CD8-positive, alpha-beta memory T cell (primary cell): ENCODE measurements around the gene IFI16. TPM values are rescaled to one million over a fixed set of nuclear protein-coding genes. Genes with fewer than 3 reads are reported as not detected.
"Not testable (repeated sequence)": the region's sequence is repeated elsewhere in the genome, so short reads cannot be mapped to it uniquely, and the experiment has no call there.

ENCODE experiments used
- CTCF ChIA-PET: fragments of 350-600 bp; sonication (Branson Sonifier 250); formaldehyde crosslinking; loops from one replicate; lab custom pipeline; 2021; ENCODE audit warnings: antibody characterized with exemption; lab: Charles Lee
- POLR2A ChIA-PET: fragments of 350-600 bp; sonication (Branson Sonifier 250); formaldehyde crosslinking; loops from one replicate; lab custom pipeline; 2021; ENCODE audit warnings: antibody characterized with exemption; lab: Charles Lee
- DNase-seq, 5 donors: peaks; one replicate each; pipeline versions ENCODE4 v3.0.0 to v3.0.0-alpha.2; 2020 to 2022; ENCODE audit warnings: mixed read lengths in 1 of 5
- H3K27ac ChIP-seq: one replicate; pipeline ENCODE4 v1.7.0; 2013; ENCODE audit warnings: low read depth, mild to moderate bottlenecking, low read length, moderate library complexity
- H3K27me3 ChIP-seq: 2 replicates; pipeline ENCODE4 v1.7.0; 2013; ENCODE audit warnings: low read length, mild to moderate bottlenecking; ENCODE audit not compliant: insufficient read depth, poor library complexity, severe bottlenecking
- H3K36me3 ChIP-seq: 2 replicates; pipeline ENCODE4 v1.7.0; 2013; ENCODE audit warnings: mild to moderate bottlenecking, low read length, moderate library complexity; ENCODE audit not compliant: insufficient read depth
- H3K4me1 ChIP-seq: 2 replicates; pipeline ENCODE4 v1.7.0; 2013; ENCODE audit warnings: mild to moderate bottlenecking, low read length, moderate library complexity; ENCODE audit not compliant: insufficient read depth
- H3K4me3 ChIP-seq: 2 replicates; pipeline ENCODE4 v1.7.0; 2013; ENCODE audit warnings: mild to moderate bottlenecking, low read length
- H3K9me3 ChIP-seq: 2 replicates; pipeline ENCODE4 v1.7.0; 2013; ENCODE audit warnings: mild to moderate bottlenecking, low read length
- H3K27ac Mint-ChIP-seq, 8 donors: one replicate each; pipeline ENCODE4 v1.8.0; 2020 to 2021; ENCODE audit warnings: mixed read lengths in 8 of 8, mild to moderate bottlenecking in 6 of 8, inconsistent platforms in 3 of 8, moderate library complexity in 3 of 8
- H3K27me3 Mint-ChIP-seq, 2 donors: one replicate each; pipeline ENCODE4 v1.8.0; 2020 to 2021; ENCODE audit warnings: mixed read lengths in 2 of 2, mild to moderate bottlenecking in 1 of 2, moderate library complexity in 1 of 2
- H3K36me3 Mint-ChIP-seq, 3 donors: one replicate each; pipeline ENCODE4 v1.8.0; 2020 to 2021; ENCODE audit warnings: mixed read lengths in 3 of 3, inconsistent platforms in 1 of 3, mild to moderate bottlenecking in 1 of 3
- H3K4me1 Mint-ChIP-seq, 3 donors: one replicate each; pipeline ENCODE4 v1.8.0; 2020 to 2021; ENCODE audit warnings: mixed read lengths in 3 of 3, inconsistent platforms in 1 of 3, mild to moderate bottlenecking in 1 of 3
- H3K4me3 Mint-ChIP-seq, 7 donors: one replicate each; pipeline ENCODE4 v1.8.0; 2020 to 2021; ENCODE audit warnings: mixed read lengths in 7 of 7, mild to moderate bottlenecking in 6 of 7, moderate library complexity in 4 of 7, inconsistent platforms in 2 of 7
- H3K9me3 Mint-ChIP-seq, 5 donors: one replicate each; pipeline ENCODE4 v1.8.0; 2020 to 2022; ENCODE audit warnings: mixed read lengths in 5 of 5, mild to moderate bottlenecking in 3 of 5, moderate library complexity in 2 of 5, inconsistent platforms in 1 of 5
- polyA plus RNA-seq: library from polyadenylated mRNA; unstranded; fragments of 300-500 nt; fragmentation: Illumina TruSeq; gene quantifications from one replicate; pipeline ENCODE4 v1.2.3, GENCODE V29; 2021
- total RNA-seq, 2 experiments: library from RNA; stranded (reverse); gene quantifications; one replicate each; pipeline ENCODE4 v1.2.3, GENCODE V29; 2021

The IFI16 gene
- total and polyA plus RNA-seq, 3 experiments from 2014 or later, result 126 to 186 (median 175) TPM

DNA sequence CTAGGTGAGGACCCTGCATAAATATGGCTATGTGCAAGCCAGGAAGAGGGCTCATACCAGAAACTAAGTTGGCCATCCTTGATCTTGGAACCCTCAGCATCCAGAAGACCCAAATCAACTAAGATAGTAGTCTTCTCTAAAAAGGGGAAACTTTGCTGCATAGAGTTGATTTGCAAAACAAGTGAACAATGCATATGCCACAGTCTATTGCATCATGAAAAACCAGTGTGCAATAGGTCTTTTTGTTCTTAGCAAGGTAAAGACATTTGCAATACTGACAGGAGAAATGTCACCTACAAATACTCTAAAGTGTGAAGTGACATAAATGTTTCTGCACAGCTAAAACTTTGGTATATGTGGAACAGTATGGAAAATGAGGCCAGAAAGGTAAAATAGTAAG is 2.0 kb upstream of the IFI16 start:
- no peaks in the 10 kb centered on the region for H3K36me3 ChIP-seq
- no peak for DNase-seq
- Mint-ChIP-seq H3K4me3 (peak overlapping the region in 2 of 7 donors; percentile 3 to 24), H3K36me3 (peaks cover 4 to 21% (median 5%) of the 10 kb centered on the region in 3 donors), H3K27ac (peak overlapping the region in 7 of 8 donors; percentile 14 to 95 (median 69)), H3K27me3 (no peaks in the 10 kb centered on the region), H3K9me3 (no peaks in the 10 kb centered on the region), H3K4me1 (peaks cover 36 to 51% (median 48%) of the 10 kb centered on the region in 3 donors)
- H3K4me1 ChIP-seq, result peaks cover 13% of the 10 kb centered on the region
- H3K27ac ChIP-seq, result no peak overlapping the region
- ChIA-PET CTCF (interaction anchor here (1.2 kb wide), 1 partner anchor 18 kb away, joined by 3 read pairs; no protein-coding TSS in a partner anchor), POLR2A (no interaction called here)
- no peak overlapping the region for H3K4me3 ChIP-seq
- H3K27me3 ChIP-seq, result no peaks in the 10 kb centered on the region
- no peaks in the 10 kb centered on the region for H3K9me3 ChIP-seq

DNA sequence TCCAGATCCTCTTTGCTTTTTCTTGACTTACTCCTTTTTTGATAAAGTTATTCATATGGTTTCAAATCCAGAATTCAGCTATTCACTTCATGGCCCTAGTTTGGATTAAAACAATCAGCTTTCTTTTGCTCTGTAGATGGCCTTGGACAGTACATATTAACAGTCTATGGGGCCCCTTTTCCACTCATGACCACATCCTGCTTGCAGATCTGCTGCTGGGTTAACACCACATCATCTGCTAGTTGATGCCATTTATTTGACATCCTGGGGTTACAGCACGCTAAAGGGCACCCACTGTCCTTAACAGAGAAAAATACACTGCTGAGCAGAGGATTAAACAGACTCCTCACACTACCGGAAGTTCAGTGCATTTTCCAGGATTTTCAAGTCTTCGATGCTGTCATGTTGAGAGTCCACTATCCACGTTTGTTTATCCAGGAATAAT is 941 bp upstream of the IFI16 start:
- Histone ChIP-seq H3K9me3 (no peaks in the 10 kb centered on the region), H3K36me3 (no peaks in the 10 kb centered on the region), H3K4me1 (peaks cover 16% of the 10 kb centered on the region), H3K27ac (peak overlapping the region; percentile 46), H3K4me3 (peak overlapping the region; percentile 87), H3K27me3 (no peaks in the 10 kb centered on the region)
- DNase-seq, result peak; percentile 40 to 85 (median 47)
- Mint-ChIP-seq H3K36me3 (peaks cover 4 to 28% (median 5%) of the 10 kb centered on the region in 3 donors), H3K27ac (peak overlapping the region; percentile 83 to 98 (median 92)), H3K27me3 (no peaks in the 10 kb centered on the region), H3K9me3 (no peaks in the 10 kb centered on the region), H3K4me1 (peaks cover 42 to 61% (median 55%) of the 10 kb centered on the region in 3 donors), H3K4me3 (peak overlapping the region; percentile 92 to 97 (median 97))
- POLR2A ChIA-PET, result interaction anchor here (0.6 to 1.7 kb wide), 4 partner anchors 10 to 79 kb away, joined by 4 to 5 read pairs (median 4); partner anchors contain the start of gene AIM2
- CTCF ChIA-PET, result interaction anchor here (0.7 to 2.0 kb wide), 3 partner anchors 9 to 63 kb away, joined by 3 to 6 read pairs (median 5); no protein-coding TSS in a partner anchor

DNA sequence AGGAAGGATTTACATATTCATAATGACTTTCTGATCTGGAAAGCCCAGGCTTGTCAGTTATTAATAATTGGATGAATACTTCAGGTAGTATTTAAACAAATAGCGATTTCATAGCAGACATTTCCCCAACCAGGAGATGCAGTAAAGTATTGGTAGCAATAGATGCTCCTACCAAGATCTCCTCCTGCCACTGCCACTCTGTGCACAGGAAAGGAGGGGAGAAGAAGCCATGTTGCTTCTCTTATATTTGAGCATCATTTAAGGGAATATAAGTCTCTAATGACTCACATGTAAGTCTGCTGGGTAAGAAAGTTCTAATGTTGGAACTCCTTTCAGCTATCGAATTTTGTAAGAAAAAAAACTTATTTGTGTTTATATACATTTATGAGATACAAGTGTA is 420 bp upstream of the IFI16 start:
- POLR2A ChIA-PET, result interaction anchor here (1.0 to 1.7 kb wide), 3 partner anchors 11 to 80 kb away, joined by 4 to 5 read pairs (median 4); partner anchors contain the start of gene AIM2
- Histone ChIP-seq H3K4me3 (peak overlapping the region; percentile 87), H3K27me3 (no peaks in the 10 kb centered on the region), H3K4me1 (peaks cover 21% of the 10 kb centered on the region), H3K9me3 (no peaks in the 10 kb centered on the region), H3K27ac (peak overlapping the region; percentile 46), H3K36me3 (peaks cover 1% of the 10 kb centered on the region)
- Mint-ChIP-seq H3K27me3 (no peaks in the 10 kb centered on the region), H3K36me3 (peaks cover 4 to 33% (median 7%) of the 10 kb centered on the region in 3 donors), H3K4me1 (peaks cover 47 to 67% (median 61%) of the 10 kb centered on the region in 3 donors), H3K27ac (peak overlapping the region; percentile 83 to 98 (median 92)), H3K4me3 (peak overlapping the region; percentile 92 to 97 (median 97)), H3K9me3 (no peaks in the 10 kb centered on the region)
- CTCF ChIA-PET, result interaction anchor here (0.7 to 2.0 kb wide), 4 partner anchors 9 to 62 kb away, joined by 3 to 6 read pairs (median 4); no protein-coding TSS in a partner anchor
- peak in 1 of 5 donors; percentile 7 for DNase-seq

DNA sequence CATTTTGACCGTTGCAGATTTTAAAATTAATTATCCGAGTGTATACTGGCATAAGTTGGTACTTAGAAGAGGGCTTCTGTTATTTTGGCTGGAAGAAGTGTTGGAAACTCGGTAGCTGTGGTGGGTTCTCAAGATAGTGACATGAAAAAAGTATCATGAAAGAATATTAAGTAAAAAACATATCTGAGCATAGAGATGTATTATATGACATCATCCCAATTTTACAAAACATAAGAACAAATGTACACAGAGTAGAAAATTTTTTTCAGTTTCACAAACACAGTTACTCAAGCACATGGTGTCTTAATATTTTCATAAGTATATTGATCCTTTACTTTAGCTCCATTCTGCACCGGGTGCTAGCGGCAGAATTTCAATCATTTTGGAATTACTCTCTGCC is 684 bp downstream of the IFI16 start:
- POLR2A ChIA-PET, result interaction anchor here (1.5 kb wide), 1 partner anchor 12 kb away, joined by 7 read pairs; no protein-coding TSS in a partner anchor

DNA sequence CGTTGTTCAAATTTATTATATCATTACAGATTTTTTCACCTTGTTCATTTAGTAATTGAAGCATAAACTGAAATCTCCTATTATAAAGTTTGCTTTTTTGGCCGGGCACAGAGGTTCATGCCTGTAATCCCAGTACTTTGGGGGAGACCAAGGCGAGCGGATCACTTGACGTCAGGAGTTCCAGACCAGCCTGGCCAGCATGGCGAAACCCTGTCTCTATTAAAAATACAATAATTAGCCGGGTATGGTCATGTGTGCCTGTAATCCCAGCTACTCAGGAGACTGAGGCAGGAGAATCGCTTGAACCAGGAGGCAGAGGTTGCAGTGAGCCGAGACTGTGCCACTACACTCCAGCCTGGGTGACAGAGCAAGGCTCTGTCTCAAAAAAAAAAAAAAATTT is 1.3 kb downstream of the IFI16 start:
- Histone ChIP-seq H3K4me1 (peaks cover 39% of the 10 kb centered on the region), H3K4me3 (peak overlapping the region; percentile 87), H3K36me3 (peaks cover 11% of the 10 kb centered on the region), H3K27ac (peak overlapping the region; percentile 46)
- CTCF ChIA-PET, H3K9me3 Mint-ChIP-seq, H3K27me3 ChIP-seq, H3K27me3 Mint-ChIP-seq, DNase-seq, H3K9me3 ChIP-seq: not testable (repeated sequence)
- POLR2A ChIA-PET, result interaction anchor here (1.5 kb wide), 1 partner anchor 13 kb away, joined by 7 read pairs; no protein-coding TSS in a partner anchor
- Mint-ChIP-seq H3K4me1 (peaks cover 60 to 80% (median 71%) of the 10 kb centered on the region in 3 donors), H3K4me3 (peak overlapping the region; percentile 92 to 97 (median 97)), H3K36me3 (peaks cover 12 to 49% (median 19%) of the 10 kb centered on the region in 3 donors), H3K27ac (peak overlapping the region in 7 of 8 donors; percentile 83 to 98 (median 93))

More for the DNA sequence above, 684 bp downstream of the IFI16 start:
- no peak for DNase-seq
- H3K9me3 ChIP-seq, result no peaks in the 10 kb centered on the region
- H3K36me3 ChIP-seq, result peaks cover 5% of the 10 kb centered on the region
- H3K27me3 ChIP-seq, result no peaks in the 10 kb centered on the region
- peaks cover 7 to 42% (median 15%) of the 10 kb centered on the region in 3 donors for H3K36me3 Mint-ChIP-seq
- peak overlapping the region; percentile 87 for H3K4me3 ChIP-seq
- H3K4me3 Mint-ChIP-seq, result peak overlapping the region; percentile 92 to 97 (median 97)
- CTCF ChIA-PET, result interaction anchor here (1.1 kb wide), 1 partner anchor 12 kb away, joined by 4 read pairs; no protein-coding TSS in a partner anchor
- peak overlapping the region; percentile 46 for H3K27ac ChIP-seq
- H3K9me3 Mint-ChIP-seq, result no peaks in the 10 kb centered on the region
- H3K4me1 Mint-ChIP-seq, result peaks cover 56 to 78% (median 70%) of the 10 kb centered on the region in 3 donors
- H3K27ac Mint-ChIP-seq, result peak overlapping the region; percentile 83 to 98 (median 92)
- H3K27me3 Mint-ChIP-seq, result no peaks in the 10 kb centered on the region
- H3K4me1 ChIP-seq, result peaks cover 33% of the 10 kb centered on the region

DNA sequence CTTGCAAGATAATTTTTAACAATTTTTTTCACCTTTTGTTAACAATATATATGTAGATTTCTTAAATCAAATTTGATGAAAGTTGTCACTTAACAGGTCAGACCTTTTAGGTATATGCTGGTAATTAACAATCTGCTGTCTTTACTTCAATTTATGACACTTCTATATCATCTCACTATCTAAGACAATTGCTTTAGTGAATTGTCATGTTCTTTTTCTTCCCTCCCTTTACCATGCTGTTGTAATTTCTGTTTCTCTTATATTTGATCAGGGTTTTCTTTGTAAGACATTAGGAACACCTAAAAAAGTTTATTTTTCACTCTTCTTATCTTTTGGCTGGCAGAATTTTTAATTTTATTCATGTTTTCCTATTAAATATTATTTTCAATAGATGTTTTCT is 2.0 kb downstream of the IFI16 start:
- POLR2A ChIA-PET, result no interaction called here
- Mint-ChIP-seq H3K27ac (peak overlapping the region; percentile 15 to 98 (median 88)), H3K9me3 (no peaks in the 10 kb centered on the region), H3K4me1 (peaks cover 60 to 80% (median 71%) of the 10 kb centered on the region in 3 donors), H3K36me3 (peaks cover 14 to 56% (median 20%) of the 10 kb centered on the region in 3 donors), H3K4me3 (peak overlapping the region; percentile 88 to 94 (median 92)), H3K27me3 (no peaks in the 10 kb centered on the region)
- peaks cover 18% of the 10 kb centered on the region for H3K36me3 ChIP-seq
- no peaks in the 10 kb centered on the region for H3K9me3 ChIP-seq
- DNase-seq, result no peak
- H3K4me1 ChIP-seq, result peaks cover 46% of the 10 kb centered on the region
- CTCF ChIA-PET, result interaction anchor here (1.4 kb wide), 1 partner anchor 13 kb away, joined by 5 read pairs; no protein-coding TSS in a partner anchor
- no peaks in the 10 kb centered on the region for H3K27me3 ChIP-seq
- H3K27ac ChIP-seq, result peak overlapping the region; percentile 40
- H3K4me3 ChIP-seq, result peak overlapping the region; percentile 48

DNA sequence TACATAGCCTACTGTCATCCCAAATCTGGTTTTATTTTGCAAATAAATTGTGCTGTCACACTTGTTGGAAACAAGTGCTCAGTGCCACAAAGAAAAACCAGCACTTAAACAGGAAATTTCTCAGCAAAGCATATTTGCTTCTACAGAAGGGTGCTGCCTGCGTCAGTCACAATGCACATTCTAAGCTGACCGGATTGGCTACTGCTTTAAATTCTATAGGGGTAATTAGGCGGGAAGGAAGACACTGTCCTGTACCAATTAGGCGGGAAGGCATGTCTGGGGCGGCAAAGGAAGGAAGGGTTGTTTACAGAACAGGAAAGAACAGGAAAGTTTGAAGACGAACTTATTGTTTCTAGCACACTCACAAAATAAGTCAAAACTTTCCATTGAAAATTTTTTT is 2.8 kb downstream of the IFI16 start:
- H3K9me3 Mint-ChIP-seq, result no peaks in the 10 kb centered on the region
- peak overlapping the region; percentile 79 to 98 (median 88) for H3K27ac Mint-ChIP-seq
- peak overlapping the region; percentile 88 to 94 (median 92) for H3K4me3 Mint-ChIP-seq
- POLR2A ChIA-PET, result no interaction called here
- Histone ChIP-seq H3K4me1 (peaks cover 50% of the 10 kb centered on the region), H3K27me3 (no peaks in the 10 kb centered on the region), H3K27ac (peak overlapping the region; percentile 40), H3K9me3 (no peaks in the 10 kb centered on the region), H3K4me3 (peak overlapping the region; percentile 48), H3K36me3 (peaks cover 22% of the 10 kb centered on the region)
- peaks cover 57 to 78% (median 69%) of the 10 kb centered on the region in 3 donors for H3K4me1 Mint-ChIP-seq
- peaks cover 18 to 61% (median 22%) of the 10 kb centered on the region in 3 donors for H3K36me3 Mint-ChIP-seq
- CTCF ChIA-PET, result interaction anchor here (0.8 to 1.4 kb wide), 2 partner anchors 14 to 40 kb away, joined by 3 to 5 read pairs; no protein-coding TSS in a partner anchor
- DNase-seq, result peak in 4 of 5 donors; percentile 28 to 61 (median 54)
- no peaks in the 10 kb centered on the region for H3K27me3 Mint-ChIP-seq
